Measurements from ENCODE around the gene NR3C2.

- no peak for TF ChIP-seq CTCF (conservative IDR thresholded peaks at IDR 0.05; ENCODE audit: low read depth, low read length)
- no peak for TF ChIP-seq EZH2 (IDR thresholded peaks at IDR 0.05; ENCODE audit: borderline replicate concordance, low read depth, low read length, poor library complexity, severe bottlenecking)
Measured at GRCh38 chr4:148454835-148455234, 12.6 kb upstream of the NR3C2 start.

All from A673 (cell line).